OCI-LY3 (cell line): Measurements from ENCODE around the gene SWT1.

ENCODE experiments used
- CTCF ChIP-seq: fragments of 200-600, 300-600 bp; sonication (generic); IDR thresholded peaks from 2 replicates; pipeline ENCODE4 v1.5.1; 2014; ENCODE audit warnings: antibody characterized with exemption, low read length, low read depth
- EZH2phosphoT487 ChIP-seq: fragments of 200-600 bp; shearing (Covaris generic); IDR thresholded peaks from 2 replicates; pipeline ENCODE4 v1.6.1; 2018; ENCODE audit warnings: antibody characterized with exemption, mixed run types, low read depth

GRCh38 chr1:185279571-185279970 is 122.6 kb downstream of the SWT1 start:
- no peak for TF ChIP-seq CTCF
- TF ChIP-seq EZH2phosphoT487, result no peak
